Brain pericyte (primary cell): ENCODE data around the gene KCNRG.
A peak's percentile ranks its signal among the peaks of the same experiment; 100 is the strongest.
"Not testable (repeated sequence)": the region's sequence is repeated elsewhere in the genome, so short reads cannot be mapped to it uniquely, and the experiment has no call there.

Source experiments
- DNase-seq: peaks from one replicate; pipeline ENCODE4 v3.0.0-alpha.2; 2012; ENCODE audit warnings: low read depth, low spot score

KCNRG gene

GRCh38 chr13:50015258-50015657 is at the start of gene KCNRG:
KCNRG (plus strand) TSS chr13:50015444; CDS start chr13:50015494, 50 bp downstream.
- no peak for DNase-seq

- DNase-seq: no peak
Observed at GRCh38 chr13:49967456-49967855, 47.8 kb upstream of the KCNRG start.

GRCh38 chr13:49972709-49973108 is 42.5 kb upstream of the KCNRG start:
- no peak for DNase-seq

- DNase-seq: no peak
Observed at GRCh38 chr13:49975826-49976225, 39.4 kb upstream of the KCNRG start.

GRCh38 chr13:49976314-49977258 is 38.7 kb upstream of the KCNRG start:
- peak; percentile 37 for DNase-seq

- DNase-seq: no peak
Observed at GRCh38 chr13:49977992-49978391, 37.3 kb upstream of the KCNRG start.

- DNase-seq: no peak
Observed at GRCh38 chr13:49980266-49980665, 35.0 kb upstream of the KCNRG start.

GRCh38 chr13:49985129-49985528 is 30.1 kb upstream of the KCNRG start:
- DNase-seq: no peak

GRCh38 chr13:49986471-49986870 is 28.8 kb upstream of the KCNRG start:
- no peak for DNase-seq

GRCh38 chr13:49990612-49991011 is 24.6 kb upstream of the KCNRG start:
- not testable (repeated sequence) for DNase-seq

- no peak for DNase-seq
Observed at GRCh38 chr13:49993111-49993510, 22.1 kb upstream of the KCNRG start.

GRCh38 chr13:49993666-49994065 is 21.6 kb upstream of the KCNRG start:
- no peak for DNase-seq

GRCh38 chr13:49995625-49996101 is 19.6 kb upstream of the KCNRG start:
- no peak for DNase-seq

- DNase-seq: peak; percentile 61
Observed at GRCh38 chr13:49996161-49996915, 18.9 kb upstream of the KCNRG start.

GRCh38 chr13:49996951-49997895 is 18.0 kb upstream of the KCNRG start, which contains the start of gene TRIM13:
TRIM13 (plus strand) TSS chr13:49997042; CDS start chr13:50011941, 14,899 bp downstream.
- DNase-seq: peak; percentile 65

- DNase-seq: no peak
Observed at GRCh38 chr13:49997955-49998354, 17.3 kb upstream of the KCNRG start.

- DNase-seq: no peak
Observed at GRCh38 chr13:49998714-49999624, 16.3 kb upstream of the KCNRG start.

GRCh38 chr13:50001287-50001686 is 14.0 kb upstream of the KCNRG start:
- no peak for DNase-seq

- DNase-seq: no peak
Observed at GRCh38 chr13:50006426-50007135, 8.7 kb upstream of the KCNRG start.
